HG03457 (cell line): Measurements from ENCODE around the gene DIPK1B.

Experiments
- ATAC-seq: cut with Tn5 transposase; IDR thresholded peaks from one replicate; pipeline ENCODE4 v1.9.1; 2021; ENCODE audit warnings: moderate number of reproducible peaks; ENCODE audit not compliant: unreplicated experiment

DIPK1B gene

GRCh38 chr9:136686534-136686793, 25.9 kb upstream of the DIPK1B start:
- ATAC-seq = no peak

DNA sequence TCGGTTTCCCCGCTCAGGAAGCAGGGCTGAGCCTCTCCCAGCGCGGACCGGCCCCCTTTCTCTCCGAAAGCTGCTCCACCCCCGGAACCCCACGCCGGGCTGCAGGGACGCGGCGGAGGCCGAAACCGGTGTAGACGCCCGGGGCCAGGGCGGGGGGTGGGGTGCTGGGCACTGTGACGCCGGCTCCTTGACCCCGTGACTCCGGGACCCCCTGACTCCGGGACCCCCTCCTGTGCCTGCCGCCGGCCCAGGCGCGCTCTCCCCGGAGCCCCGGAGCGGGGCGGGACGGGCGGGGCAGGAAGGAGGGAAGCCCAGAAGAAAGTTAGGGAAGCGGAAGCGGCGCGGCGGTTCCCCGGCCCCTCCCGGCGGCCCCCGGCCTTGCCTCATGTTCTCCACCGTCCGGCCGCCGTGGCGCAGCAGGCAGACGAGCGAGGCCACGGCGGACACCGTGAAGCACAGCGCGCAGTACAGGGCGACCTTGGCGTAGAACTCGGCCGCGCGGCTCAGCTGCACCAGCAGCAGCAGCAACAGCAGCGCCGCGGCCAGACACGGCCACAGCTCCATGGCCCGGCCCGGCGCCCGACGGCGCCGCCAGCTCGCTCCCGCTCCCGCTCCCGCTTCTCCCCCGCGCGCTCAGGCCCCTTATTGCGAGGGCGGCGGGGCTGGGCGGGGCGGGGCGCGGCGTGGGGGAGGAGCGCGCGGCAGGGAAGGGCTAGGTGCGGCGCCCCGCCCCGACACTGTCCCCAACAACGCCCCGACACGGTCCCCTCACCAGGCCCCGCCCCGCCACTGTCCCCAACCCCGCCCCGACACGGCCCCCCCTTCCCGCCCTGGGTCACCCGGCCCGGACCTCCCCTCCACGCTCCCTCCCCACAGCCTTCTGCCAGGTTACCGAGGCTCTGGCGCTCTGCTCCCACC, 25.3 kb upstream of the DIPK1B start, which contains the start of gene AGPAT2:
Gene AGPAT2, minus strand, starts transcription at position 664 of the 918 bp plus-strand sequence. Its CDS starts 100 bp downstream, at position 564.
- no peak for ATAC-seq

GRCh38 chr9:136687721-136688223, 24.6 kb upstream of the DIPK1B start:
- no peak for ATAC-seq

DNA sequence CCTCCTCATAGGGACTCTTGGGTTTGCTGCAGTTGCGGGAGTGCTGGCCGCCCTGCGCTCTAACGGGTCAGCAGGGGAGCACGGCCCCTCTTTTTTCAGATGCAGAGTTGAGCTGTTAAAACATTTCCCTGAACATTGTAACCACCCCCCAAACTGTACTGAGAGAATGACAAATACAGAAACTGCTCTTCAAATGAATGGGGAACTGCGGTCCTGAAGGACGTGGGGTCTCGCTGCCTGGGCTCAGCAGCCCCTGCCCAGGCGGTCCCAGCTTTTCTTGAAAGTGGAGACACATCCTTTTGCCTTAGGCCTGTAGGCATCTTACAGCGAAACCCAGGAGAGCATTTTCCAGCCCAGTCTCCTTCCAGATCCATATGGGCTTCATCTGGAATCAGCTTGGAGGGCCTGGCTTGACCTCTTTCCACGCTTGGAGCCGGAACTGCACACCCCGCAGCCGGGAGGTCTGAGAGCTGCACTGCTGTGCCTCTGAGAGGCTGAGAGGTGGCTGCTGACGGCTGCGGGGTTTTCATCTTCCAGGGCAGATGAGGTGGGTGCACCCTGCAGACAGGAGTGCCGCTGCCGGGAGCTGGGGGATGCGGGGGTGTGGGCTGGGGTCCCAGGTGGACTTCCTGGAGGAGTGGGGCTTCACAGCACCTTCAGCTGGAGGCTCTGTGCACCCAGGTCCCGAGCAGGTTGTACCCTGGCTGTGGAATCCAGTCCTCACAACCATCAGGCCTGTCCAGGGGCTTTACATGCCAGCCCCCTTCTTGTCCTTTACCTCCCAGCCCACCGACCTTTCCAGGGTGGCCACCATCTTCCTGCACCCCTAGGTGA, 23.9 kb upstream of the DIPK1B start:
- ATAC-seq = no peak

GRCh38 chr9:136689108-136689460, 23.3 kb upstream of the DIPK1B start:
- no peak for ATAC-seq

DNA sequence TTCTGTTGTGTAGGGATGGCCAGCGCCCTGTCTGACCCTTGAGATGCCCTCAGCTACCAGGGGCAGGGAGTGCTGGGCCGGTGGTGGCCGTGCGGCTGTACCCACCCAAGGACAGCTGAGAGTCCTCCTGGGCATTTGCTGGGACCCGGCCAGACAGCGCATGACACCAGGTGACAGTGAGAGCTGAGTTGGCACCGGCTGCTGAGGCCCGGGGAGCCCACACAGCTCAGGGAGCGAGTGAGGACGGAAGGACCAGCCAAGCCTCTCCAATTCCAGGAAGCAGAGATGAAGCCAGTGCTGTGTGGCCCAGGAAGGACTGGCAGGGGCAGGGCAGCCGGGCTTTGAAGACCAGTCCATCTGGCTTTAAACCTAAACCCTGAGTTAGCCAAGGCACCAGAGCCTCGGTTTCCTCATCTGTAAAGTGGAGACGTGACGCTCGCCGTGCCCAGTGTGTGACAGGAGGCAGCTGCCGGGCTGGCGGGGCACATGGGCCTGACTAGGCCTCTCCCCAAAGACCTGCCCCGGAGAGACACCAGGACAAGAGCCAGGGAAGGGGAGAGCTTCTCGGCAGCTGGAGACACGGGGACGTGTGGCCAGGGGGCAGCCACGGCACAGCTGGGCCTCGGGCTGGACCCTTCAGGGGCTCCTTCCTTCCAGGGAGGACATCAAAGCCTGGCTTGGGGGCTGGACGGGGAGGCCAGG, 22.1 kb upstream of the DIPK1B start:
- no peak for ATAC-seq

DNA sequence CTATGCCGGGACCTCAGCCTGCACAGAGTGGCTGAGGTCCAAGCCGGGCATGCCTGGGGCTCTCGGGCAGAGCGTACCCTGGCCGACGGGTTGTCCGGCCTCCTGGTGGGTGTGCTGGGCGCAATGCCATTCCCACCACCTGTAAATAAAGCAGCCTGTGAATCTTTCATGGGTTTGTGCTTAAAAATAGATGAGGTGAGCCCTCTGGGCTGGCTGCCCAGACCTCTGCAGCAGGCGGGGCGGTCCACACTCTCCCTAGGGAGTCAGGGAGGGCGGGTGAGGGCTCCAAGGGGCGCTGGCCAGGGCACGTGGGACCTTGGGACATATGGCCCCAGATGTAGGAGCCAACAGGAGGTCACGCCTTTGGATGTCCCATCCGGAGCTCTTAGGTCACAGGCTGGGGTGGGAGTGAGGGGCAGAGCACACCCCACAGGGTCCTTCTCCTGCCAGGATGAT, 21.5 kb upstream of the DIPK1B start:
- ATAC-seq = no peak

GRCh38 chr9:136691316-136692184, 20.8 kb upstream of the DIPK1B start:
- no peak for ATAC-seq

DNA sequence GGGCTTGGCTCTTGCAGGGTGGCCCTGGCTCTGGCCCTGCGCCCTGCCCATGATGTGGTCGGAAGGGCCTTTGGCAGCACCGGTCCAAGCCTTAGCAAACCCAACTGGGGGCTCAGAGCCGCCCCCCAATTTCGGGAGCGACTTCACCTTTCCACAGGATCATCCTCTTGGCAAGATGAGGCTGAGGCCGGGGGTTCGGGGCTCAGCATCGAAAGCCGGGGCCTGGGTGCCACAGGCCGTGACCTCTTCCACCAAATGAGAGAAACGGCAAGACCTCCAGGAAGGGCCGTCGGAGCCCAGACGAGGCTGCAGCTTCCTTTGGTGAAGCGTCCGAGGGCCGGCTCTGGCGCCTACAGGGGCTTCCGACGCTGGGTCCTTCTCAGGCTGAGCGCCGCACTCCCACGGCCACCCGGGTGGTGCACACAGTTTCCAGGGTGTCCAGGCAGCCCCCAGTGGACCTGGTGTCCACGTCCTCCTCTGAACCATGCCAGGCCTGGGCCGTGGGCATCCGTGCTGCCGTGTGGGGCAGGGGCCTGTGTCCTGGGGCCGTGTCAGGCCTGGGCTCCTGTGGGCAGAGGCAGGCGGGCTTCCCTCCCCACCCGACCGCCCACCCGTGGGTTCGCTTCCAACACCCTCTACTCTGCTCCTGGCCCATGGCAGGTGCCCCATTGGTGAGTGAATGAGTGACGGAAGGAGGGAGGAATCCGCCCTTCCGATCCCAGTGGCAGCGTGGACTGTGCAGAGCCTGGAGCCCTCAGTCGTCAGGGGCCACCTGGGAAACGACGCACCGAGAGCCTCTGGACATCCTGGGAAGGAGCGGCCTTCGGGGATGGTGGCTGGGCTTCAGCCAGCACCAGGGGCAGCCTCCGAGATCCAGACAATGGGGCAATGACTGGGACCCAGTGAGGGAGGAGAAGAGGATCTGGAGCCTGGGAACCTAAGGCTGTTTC, 19.9 kb upstream of the DIPK1B start:
- no peak for ATAC-seq

- ATAC-seq = no peak
These were observed 19.3 kb upstream of the DIPK1B start for GRCh38 chr9:136693135-136693489.

DNA sequence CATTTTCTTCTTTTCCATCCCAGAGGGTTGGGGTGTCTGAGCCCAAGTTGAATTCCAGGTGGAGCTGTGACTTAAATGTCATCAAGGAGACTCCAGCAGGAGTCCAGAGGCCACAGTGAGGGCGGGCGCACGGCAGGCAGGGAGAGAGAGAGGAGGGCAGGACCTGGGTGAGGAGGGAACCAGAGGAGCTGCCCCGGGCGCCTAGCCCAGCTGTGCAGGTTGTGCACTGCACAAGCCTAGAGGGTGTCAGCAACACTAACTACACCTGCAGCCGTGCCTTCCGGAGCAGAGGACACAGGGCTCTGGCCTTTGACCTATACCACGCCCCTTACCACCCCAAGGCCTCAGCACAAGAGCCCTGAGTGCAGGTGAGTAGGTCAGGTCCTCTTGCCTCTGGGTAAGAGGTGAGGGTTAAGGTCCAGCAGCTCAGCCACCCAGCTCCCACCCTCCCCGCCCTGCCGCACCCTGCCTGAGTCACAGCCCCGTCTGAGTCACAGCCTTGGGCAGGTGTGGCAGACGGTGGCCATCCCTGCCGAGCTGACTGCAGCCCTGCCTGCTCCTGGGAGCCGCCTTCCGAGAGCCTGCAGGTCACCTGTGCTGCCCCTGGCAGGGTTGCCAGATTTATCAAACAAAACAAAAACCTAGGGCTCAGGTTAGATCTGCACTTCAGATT, 18.7 kb upstream of the DIPK1B start:
- ATAC-seq = no peak

DNA sequence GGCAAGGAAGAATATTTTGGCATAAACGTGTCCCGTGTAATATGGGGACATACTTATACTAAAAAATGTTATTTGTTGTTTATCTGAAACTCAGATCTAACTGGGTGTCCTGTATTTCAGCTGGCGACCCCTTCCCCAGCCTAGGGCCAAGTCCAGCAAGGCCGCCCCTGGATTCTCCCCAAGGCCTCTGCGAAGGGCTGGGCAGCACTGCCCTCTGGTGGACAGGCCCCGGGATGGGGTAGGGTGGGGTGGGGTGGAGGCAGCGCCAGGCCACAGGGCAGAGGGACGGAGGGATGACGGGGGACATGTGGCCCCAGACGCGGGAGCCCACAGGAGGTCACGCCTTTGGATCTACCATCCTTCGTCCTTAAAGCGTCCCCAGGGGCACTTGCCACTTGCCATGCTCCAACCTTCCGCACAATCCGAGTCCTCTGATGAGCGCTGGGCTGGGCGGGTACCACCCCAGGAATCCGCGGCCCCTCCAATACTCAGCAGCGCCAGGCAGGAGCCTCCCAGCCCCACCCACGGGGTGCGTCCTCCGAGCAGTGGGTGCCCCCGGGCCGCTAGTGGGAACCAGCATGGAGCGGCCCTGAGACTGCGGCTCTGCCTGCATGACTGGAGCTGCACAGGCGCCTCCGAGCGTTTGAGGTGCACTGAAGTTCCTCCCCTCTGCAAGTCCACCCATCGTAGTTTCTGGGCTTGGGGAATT, 18.1 kb upstream of the DIPK1B start:
- no peak for ATAC-seq

GRCh38 chr9:136694872-136695247, 17.5 kb upstream of the DIPK1B start:
- ATAC-seq = no peak

DNA sequence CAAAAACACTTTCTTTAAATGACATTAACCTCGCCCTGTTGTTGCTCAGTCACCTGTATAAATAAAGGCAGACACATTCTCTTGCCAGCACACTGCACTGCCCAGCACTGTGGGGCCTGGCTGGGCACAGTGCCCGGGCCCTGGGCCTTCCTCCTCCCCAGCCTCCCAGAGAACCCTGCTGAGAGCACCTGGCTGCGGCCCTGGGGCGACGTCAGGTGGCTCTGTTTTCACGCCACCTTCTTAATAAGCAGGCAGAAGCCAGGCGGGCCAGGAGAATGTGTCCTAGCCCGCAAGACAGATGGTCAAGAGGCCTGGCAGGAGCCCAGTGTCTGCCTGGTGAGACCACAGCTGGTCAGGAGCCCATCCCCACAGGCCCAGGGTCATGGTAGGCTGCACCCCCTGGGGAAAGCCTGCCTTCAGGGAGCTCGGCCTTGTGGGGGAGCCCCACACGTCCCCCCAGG, 16.9 kb upstream of the DIPK1B start:
- no peak for ATAC-seq

DNA sequence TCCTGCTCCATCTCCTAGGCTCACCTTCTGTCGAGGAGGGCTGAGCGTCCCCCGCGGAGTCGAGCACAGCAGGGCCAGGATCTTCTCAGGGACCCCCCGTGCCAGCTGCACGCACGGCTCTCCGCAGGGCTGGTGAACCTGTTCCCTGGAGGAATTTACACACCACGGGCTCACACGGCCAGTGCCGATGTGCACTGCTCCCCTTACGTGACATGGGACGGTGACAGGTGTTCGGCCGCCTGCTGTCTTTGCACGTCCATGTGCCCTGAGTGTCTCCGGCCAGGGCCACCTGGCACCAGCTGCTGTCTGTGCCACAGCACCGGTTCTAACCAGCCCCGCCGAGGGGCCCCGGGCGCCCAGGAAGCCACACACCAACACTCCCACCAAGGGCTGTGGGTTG, 16.4 kb upstream of the DIPK1B start:
- ATAC-seq = no peak

DNA sequence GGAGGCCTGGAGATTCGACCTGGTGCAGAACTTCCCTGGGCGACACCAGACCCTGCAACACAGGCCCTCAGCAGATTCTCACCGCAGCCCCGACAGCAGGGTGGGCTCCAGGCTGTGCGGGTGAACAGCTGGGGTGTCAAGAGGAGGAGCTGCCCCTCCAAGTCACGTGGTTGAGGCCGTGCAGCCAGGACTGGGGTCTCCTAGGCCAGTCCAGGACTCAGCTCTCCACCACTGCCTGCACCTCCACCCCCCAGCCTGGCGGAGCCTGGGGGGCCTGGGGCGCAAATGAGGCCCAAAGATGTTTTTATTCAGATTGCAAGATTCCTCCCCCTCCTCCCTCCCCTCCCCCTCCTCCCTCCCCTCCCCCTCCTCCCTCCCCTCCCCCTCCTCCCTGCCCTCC, 15.9 kb upstream of the DIPK1B start:
- ATAC-seq = no peak

DNA sequence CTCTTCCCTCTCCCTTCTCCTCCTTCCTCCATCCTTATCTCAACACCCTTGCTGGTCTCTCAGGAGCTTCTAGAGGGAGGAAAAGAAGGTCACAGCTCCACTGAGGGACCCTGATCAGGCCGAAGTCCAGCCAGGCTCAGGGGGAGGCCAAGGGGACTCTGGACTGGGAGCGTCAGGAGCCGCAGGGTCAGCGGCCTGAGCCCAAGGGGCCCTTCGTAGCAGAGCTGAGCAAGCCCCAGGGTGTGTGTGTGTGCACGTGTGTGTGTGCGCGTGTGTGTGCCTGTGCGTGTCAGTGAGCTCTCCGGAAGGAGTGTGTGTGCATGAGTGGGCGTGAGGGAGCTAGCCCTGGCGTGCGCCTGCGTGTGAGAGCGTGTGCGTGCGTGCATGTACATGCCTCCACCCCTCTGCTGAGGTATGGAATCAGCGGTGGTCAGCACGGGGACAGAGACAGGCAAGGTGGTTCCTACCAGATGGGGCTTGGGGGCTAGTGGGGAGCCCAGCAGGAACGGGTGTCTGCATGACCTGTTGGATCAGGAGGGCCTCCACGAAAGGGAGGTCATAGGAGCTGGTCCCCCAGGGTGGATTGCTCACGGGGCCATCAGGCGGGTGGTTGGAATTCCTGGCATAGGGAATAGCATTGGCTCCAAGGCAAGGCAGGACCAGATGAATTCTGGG, 15.1 kb upstream of the DIPK1B start:
- ATAC-seq = no peak
